HG02870 (cell line): Measurements from ENCODE around the gene RNF4.
"Not testable (repeated sequence)": the region's sequence is repeated elsewhere in the genome, so short reads cannot be mapped to it uniquely, and the experiment has no call there.

ENCODE experiments used
- ATAC-seq: cut with Tn5 transposase; IDR thresholded peaks from one replicate; pipeline ENCODE4 v1.9.1; 2021; ENCODE audit warnings: mild to moderate bottlenecking, moderate library complexity; ENCODE audit not compliant: unreplicated experiment

Gene RNF4

GRCh38 chr4:2485956-2486355 is 17.1 kb downstream of the RNF4 start:
- no peak for ATAC-seq

- no peak for ATAC-seq
Measured at GRCh38 chr4:2486981-2487380, 18.1 kb downstream of the RNF4 start.

- peak; percentile 69 for ATAC-seq
Measured at GRCh38 chr4:2487632-2488031, 18.7 kb downstream of the RNF4 start.

- no peak for ATAC-seq
Measured at GRCh38 chr4:2489081-2489805, 20.3 kb downstream of the RNF4 start.

- ATAC-seq, result no peak
Measured at GRCh38 chr4:2489841-2490552, 21.1 kb downstream of the RNF4 start.

- ATAC-seq, result no peak
Measured at GRCh38 chr4:2492970-2493369, 24.1 kb downstream of the RNF4 start.

- ATAC-seq, result no peak
Measured at GRCh38 chr4:2494992-2495391, 26.1 kb downstream of the RNF4 start.

- ATAC-seq, result no peak
Measured at GRCh38 chr4:2497324-2497723, 28.4 kb downstream of the RNF4 start.

- peak; percentile 79 for ATAC-seq
Measured at GRCh38 chr4:2497931-2498330, 29.0 kb downstream of the RNF4 start.

GRCh38 chr4:2500547-2500946 is 31.6 kb downstream of the RNF4 start:
- ATAC-seq, result no peak

- no peak for ATAC-seq
Measured at GRCh38 chr4:2501034-2501594, 32.2 kb downstream of the RNF4 start.

- ATAC-seq, result no peak
Measured at GRCh38 chr4:2503809-2504208, 34.9 kb downstream of the RNF4 start.

GRCh38 chr4:2507259-2507658 is 38.4 kb downstream of the RNF4 start:
- ATAC-seq, result no peak

- ATAC-seq, result no peak
Measured at GRCh38 chr4:2507855-2508254, 38.9 kb downstream of the RNF4 start.

GRCh38 chr4:2510351-2511259 is 41.7 kb downstream of the RNF4 start:
- no peak for ATAC-seq

GRCh38 chr4:2511645-2512131 is 42.8 kb downstream of the RNF4 start:
- ATAC-seq, result no peak

- no peak for ATAC-seq
Measured at GRCh38 chr4:2512396-2513135, 43.7 kb downstream of the RNF4 start.

- ATAC-seq, result not testable (repeated sequence)
Measured at GRCh38 chr4:2514193-2514592, 45.3 kb downstream of the RNF4 start.

GRCh38 chr4:2514944-2515343 is 46.0 kb downstream of the RNF4 start:
- not testable (repeated sequence) for ATAC-seq

- no peak for ATAC-seq
Measured at GRCh38 chr4:2515830-2516550, 47.1 kb downstream of the RNF4 start.
